Measurements from ENCODE around the gene BTNL3.
"Not testable (repeated sequence)": the region's sequence is repeated elsewhere in the genome, so short reads cannot be mapped to it uniquely, and the experiment has no call there.

The BTNL3 gene

GRCh38 chr5:181024245-181025064, 35.8 kb downstream of the BTNL3 start:
- DNase-seq, result no peak

GRCh38 chr5:181027452-181028031, 38.9 kb downstream of the BTNL3 start:
- no peak for DNase-seq

- no peak for DNase-seq
Measured at GRCh38 chr5:181028032-181028819, 39.6 kb downstream of the BTNL3 start.

- DNase-seq, result no peak
Measured at GRCh38 chr5:181031716-181032115, 43.1 kb downstream of the BTNL3 start.

- no peak for DNase-seq
Measured at GRCh38 chr5:181035991-181036815, 47.6 kb downstream of the BTNL3 start.

- no peak for DNase-seq
Measured at GRCh38 chr5:181036816-181037364, 48.2 kb downstream of the BTNL3 start.

- DNase-seq, result no peak
Measured at GRCh38 chr5:181037365-181037861, 48.8 kb downstream of the BTNL3 start.

GRCh38 chr5:181039471-181039870, 50.8 kb downstream of the BTNL3 start:
- no peak for DNase-seq

GRCh38 chr5:181039931-181040630, 51.4 kb downstream of the BTNL3 start, which contains the start of gene BTNL9:
TSS of gene BTNL9 (plus strand) at chr5:181040266. CDS start at chr5:181045490, 5,224 bp downstream.
- DNase-seq, result no peak

- no peak for DNase-seq
Measured at GRCh38 chr5:181040631-181040945, 51.9 kb downstream of the BTNL3 start.

GRCh38 chr5:181041043-181041442, 52.4 kb downstream of the BTNL3 start:
- no peak for DNase-seq

- DNase-seq, result no peak
Measured at GRCh38 chr5:181042036-181042713, 53.5 kb downstream of the BTNL3 start.

- no peak for DNase-seq
Measured at GRCh38 chr5:181042722-181043121, 54.1 kb downstream of the BTNL3 start.

- DNase-seq, result no peak
Measured at GRCh38 chr5:181043285-181044092, 54.8 kb downstream of the BTNL3 start.

GRCh38 chr5:181044093-181044599, 55.5 kb downstream of the BTNL3 start:
- no peak for DNase-seq

GRCh38 chr5:181044662-181045305, 56.1 kb downstream of the BTNL3 start:
- no peak for DNase-seq

GRCh38 chr5:181045316-181045715, 56.7 kb downstream of the BTNL3 start:
- no peak for DNase-seq

GRCh38 chr5:181045857-181046256, 57.2 kb downstream of the BTNL3 start:
- not testable (repeated sequence) for DNase-seq

- DNase-seq, result no peak
Measured at GRCh38 chr5:181047288-181047687, 58.6 kb downstream of the BTNL3 start.

All from effector CD8-positive, alpha-beta T cell (primary cell).